K562 (cell line): ENCODE data around the gene PODXL. TPM values are rescaled to one million over a fixed set of nuclear protein-coding genes. Genes with fewer than 3 reads are reported as not detected.
A peak's percentile ranks its signal among the peaks of the same experiment; 100 is the strongest.

Source experiments
- BHLHE40 ChIP-seq: IDR thresholded peaks from 2 replicates; pipeline ENCODE4 v1.6.1; 2011; ENCODE audit warnings: low read length, improper control_type of control experiment
- ETV5 ChIP-seq: sonication (generic); formaldehyde crosslinking; IDR thresholded peaks from 2 replicates; pipeline ENCODE4 v1.4.0; 2020; ENCODE audit warnings: low read depth, mild to moderate bottlenecking, missing genetic modification reagents
- EZH2 ChIP-seq: IDR thresholded peaks from 2 replicates; pipeline ENCODE4 v1.6.1; 2012; ENCODE audit warnings: low read depth, mild to moderate bottlenecking, inconsistent platforms, low read length, borderline replicate concordance
- HDGF ChIP-seq: fragments of 450-650 bp; IDR thresholded peaks from 2 replicates; pipeline ENCODE4 v1.6.1; 2016
- LEF1 ChIP-seq: fragments of 450-650 bp; IDR thresholded peaks from 2 replicates; pipeline ENCODE4 v1.6.1; 2016; ENCODE audit warnings: mild to moderate bottlenecking
- NFRKB ChIP-seq: fragments of 450-650 bp; IDR thresholded peaks from 2 replicates; pipeline ENCODE4 v1.6.1; 2016; ENCODE audit warnings: low read depth
- SMARCA4 ChIP-seq: fragments of 450-650 bp; IDR thresholded peaks from 2 replicates; pipeline ENCODE4 v1.6.1; 2016
- TBL1XR1 ChIP-seq, 2 experiments: IDR thresholded peaks; 2 replicates each; pipeline ENCODE4 v1.6.1; 2012; ENCODE audit warnings: improper control_type of control experiment in 2 of 2, low read length in 2 of 2, mild to moderate bottlenecking in 1 of 2
- TSC22D4 ChIP-seq: fragments of 450-650 bp; IDR thresholded peaks from 2 replicates; pipeline ENCODE4 v1.6.1; 2016; ENCODE audit warnings: missing genetic modification characterization, missing biosample characterization, control low read depth
- ZC3H4 ChIP-seq: sonication (generic); formaldehyde crosslinking; IDR thresholded peaks from 2 replicates; pipeline ENCODE4 v1.9.0; 2021; ENCODE audit warnings: missing genetic modification reagents, borderline replicate concordance
- ZNF239 ChIP-seq: fragments of 250-450 bp; sonication (Bioruptor Pico); IDR thresholded peaks from 2 replicates; pipeline ENCODE4 v1.4.0; 2020; ENCODE audit warnings: mild to moderate bottlenecking
- ZNF253 ChIP-seq: fragments of 250-450 bp; sonication (Bioruptor Pico); conservative IDR thresholded peaks from 2 replicates; pipeline ENCODE4 v1.6.1; 2021; ENCODE audit warnings: mild to moderate bottlenecking
- ZNF766 ChIP-seq: fragments of 200-800 bp; sonication (Bioruptor generic); conservative IDR thresholded peaks from 2 replicates; pipeline ENCODE4 v1.6.1; 2016; ENCODE audit warnings: missing genetic modification characterization, missing compliant biosample characterization
- ZNF79 ChIP-seq: fragments of 250-450 bp; sonication (Bioruptor Pico); IDR thresholded peaks from 2 replicates; pipeline ENCODE4 v1.4.0; 2020; ENCODE audit warnings: low read depth, mild to moderate bottlenecking, moderate library complexity
- polyA plus RNA-seq, 8 experiments: library from polyadenylated mRNA; depleted of rRNA in 4 of 8; stranded (reverse) in 5 of 8; unstranded in 3 of 8; fragments of >200 nt; fragmentation: Nextera tagmentation in 2 of 8; fragmentation: Illumina TruSeq in 1 of 8; extraction: Ambion mirVana in 2 of 8; extraction: Trizol in 1 of 8; gene quantifications; 2 replicates each; pipeline versions ENCODE4 v1.2.1 to v1.2.3, GENCODE V29; 2011 to 2014; ENCODE audit warnings: inconsistent platforms in 1 of 8, missing spikeins in 1 of 8
- total RNA-seq, 7 experiments: library from RNA; depleted of rRNA in 6 of 7; stranded (reverse); fragments of >200 nt in 6 of 7; fragmentation: Illumina TruSeq in 2 of 7; extraction: Trizol in 2 of 7; gene quantifications; 2 replicates each; pipeline versions ENCODE4 v1.2.1 to v1.2.3, GENCODE V29; 2011 to 2021; ENCODE audit warnings: low replicate concordance in 1 of 7
- TF ChIP-seq, protein P1 (sequence below): fragments of 450-650 bp; formaldehyde crosslinking; IDR thresholded peaks from 2 replicates; pipeline ENCODE4 v1.4.0; 2020; ENCODE audit warnings: mild to moderate bottlenecking, moderate library complexity
- TF ChIP-seq, protein P2 (sequence below): sonication (generic); formaldehyde crosslinking; IDR thresholded peaks from 2 replicates; pipeline ENCODE4 v1.5.0; 2020; ENCODE audit warnings: missing genetic modification reagents
- TF ChIP-seq, protein P3 (sequence below): sonication (generic); formaldehyde crosslinking; IDR thresholded peaks from 2 replicates; pipeline ENCODE4 v1.8.0; 2022; ENCODE audit warnings: mild to moderate bottlenecking, missing genetic modification reagents
- TF ChIP-seq, protein P4 (sequence below): fragments of 250-450 bp; sonication (Bioruptor Pico); IDR thresholded peaks from 2 replicates; pipeline ENCODE4 v1.8.0; 2022; ENCODE audit warnings: inconsistent platforms
- TF ChIP-seq, protein P5 (sequence below): sonication (generic); formaldehyde crosslinking; IDR thresholded peaks from 2 replicates; pipeline ENCODE4 v1.8.1; 2023; ENCODE audit warnings: mild to moderate bottlenecking, missing genetic modification reagents

PODXL gene
- total and polyA plus RNA-seq, 9 of the 15 experiments (the other 6 are each of a cell fraction or from before 2014, with no cell fraction given), result 0.01 to 0.73 (median 0.07) TPM

DNA sequence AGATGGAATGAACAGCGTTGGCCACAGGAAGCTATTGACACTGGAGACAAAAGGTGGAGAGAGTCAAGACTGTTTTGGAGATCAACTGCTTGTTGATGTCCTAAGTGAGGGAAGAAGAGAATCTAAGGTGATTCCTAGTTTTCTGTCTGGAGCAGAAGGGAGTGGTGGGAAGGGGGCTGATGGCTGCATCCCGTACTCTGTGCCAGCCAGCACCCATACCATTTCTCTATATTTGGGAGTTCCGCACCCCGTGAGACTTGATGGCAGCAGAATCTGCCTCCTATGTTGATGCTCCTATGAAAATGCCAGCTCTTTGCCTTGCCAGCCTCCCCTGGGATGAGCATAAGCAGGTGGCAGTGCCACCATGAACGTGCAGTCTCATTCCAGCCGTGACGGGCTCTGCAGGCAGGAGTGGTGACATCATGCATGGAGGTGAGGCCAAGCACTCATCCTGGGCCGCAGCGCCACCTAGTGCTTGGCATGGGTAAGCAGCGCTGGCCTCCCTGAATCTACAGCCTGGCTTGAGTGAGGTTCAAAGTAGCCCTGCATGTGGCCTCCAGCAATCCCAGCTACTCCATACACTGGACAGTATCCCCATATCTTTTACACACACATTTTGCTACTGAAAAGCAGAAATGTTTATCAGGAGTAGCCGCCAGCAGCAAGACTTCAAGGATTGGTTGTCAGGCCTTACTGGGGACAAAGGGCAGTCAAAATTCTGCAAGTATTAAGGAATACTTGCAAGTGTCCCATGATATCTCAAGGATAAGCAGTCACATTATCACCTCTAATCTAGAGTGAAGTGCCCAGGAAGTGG lies 43.0 kb downstream of the PODXL start (continued):
- TF ChIP-seq, protein P1, sequence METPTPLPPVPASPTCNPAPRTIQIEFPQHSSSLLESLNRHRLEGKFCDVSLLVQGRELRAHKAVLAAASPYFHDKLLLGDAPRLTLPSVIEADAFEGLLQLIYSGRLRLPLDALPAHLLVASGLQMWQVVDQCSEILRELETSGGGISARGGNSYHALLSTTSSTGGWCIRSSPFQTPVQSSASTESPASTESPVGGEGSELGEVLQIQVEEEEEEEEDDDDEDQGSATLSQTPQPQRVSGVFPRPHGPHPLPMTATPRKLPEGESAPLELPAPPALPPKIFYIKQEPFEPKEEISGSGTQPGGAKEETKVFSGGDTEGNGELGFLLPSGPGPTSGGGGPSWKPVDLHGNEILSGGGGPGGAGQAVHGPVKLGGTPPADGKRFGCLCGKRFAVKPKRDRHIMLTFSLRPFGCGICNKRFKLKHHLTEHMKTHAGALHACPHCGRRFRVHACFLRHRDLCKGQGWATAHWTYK (CRISPR knock-in tag), result no peak
- TF ChIP-seq, protein P2, sequence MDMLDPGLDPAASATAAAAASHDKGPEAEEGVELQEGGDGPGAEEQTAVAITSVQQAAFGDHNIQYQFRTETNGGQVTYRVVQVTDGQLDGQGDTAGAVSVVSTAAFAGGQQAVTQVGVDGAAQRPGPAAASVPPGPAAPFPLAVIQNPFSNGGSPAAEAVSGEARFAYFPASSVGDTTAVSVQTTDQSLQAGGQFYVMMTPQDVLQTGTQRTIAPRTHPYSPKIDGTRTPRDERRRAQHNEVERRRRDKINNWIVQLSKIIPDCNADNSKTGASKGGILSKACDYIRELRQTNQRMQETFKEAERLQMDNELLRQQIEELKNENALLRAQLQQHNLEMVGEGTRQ, result no peak
- TF ChIP-seq ETV5 (CRISPR knock-in tag), result no peak
- TF ChIP-seq, protein P3, sequence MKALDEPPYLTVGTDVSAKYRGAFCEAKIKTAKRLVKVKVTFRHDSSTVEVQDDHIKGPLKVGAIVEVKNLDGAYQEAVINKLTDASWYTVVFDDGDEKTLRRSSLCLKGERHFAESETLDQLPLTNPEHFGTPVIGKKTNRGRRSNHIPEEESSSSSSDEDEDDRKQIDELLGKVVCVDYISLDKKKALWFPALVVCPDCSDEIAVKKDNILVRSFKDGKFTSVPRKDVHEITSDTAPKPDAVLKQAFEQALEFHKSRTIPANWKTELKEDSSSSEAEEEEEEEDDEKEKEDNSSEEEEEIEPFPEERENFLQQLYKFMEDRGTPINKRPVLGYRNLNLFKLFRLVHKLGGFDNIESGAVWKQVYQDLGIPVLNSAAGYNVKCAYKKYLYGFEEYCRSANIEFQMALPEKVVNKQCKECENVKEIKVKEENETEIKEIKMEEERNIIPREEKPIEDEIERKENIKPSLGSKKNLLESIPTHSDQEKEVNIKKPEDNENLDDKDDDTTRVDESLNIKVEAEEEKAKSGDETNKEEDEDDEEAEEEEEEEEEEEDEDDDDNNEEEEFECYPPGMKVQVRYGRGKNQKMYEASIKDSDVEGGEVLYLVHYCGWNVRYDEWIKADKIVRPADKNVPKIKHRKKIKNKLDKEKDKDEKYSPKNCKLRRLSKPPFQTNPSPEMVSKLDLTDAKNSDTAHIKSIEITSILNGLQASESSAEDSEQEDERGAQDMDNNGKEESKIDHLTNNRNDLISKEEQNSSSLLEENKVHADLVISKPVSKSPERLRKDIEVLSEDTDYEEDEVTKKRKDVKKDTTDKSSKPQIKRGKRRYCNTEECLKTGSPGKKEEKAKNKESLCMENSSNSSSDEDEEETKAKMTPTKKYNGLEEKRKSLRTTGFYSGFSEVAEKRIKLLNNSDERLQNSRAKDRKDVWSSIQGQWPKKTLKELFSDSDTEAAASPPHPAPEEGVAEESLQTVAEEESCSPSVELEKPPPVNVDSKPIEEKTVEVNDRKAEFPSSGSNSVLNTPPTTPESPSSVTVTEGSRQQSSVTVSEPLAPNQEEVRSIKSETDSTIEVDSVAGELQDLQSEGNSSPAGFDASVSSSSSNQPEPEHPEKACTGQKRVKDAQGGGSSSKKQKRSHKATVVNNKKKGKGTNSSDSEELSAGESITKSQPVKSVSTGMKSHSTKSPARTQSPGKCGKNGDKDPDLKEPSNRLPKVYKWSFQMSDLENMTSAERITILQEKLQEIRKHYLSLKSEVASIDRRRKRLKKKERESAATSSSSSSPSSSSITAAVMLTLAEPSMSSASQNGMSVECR (CRISPR knock-in tag), result no peak
- TF ChIP-seq, protein P4, sequence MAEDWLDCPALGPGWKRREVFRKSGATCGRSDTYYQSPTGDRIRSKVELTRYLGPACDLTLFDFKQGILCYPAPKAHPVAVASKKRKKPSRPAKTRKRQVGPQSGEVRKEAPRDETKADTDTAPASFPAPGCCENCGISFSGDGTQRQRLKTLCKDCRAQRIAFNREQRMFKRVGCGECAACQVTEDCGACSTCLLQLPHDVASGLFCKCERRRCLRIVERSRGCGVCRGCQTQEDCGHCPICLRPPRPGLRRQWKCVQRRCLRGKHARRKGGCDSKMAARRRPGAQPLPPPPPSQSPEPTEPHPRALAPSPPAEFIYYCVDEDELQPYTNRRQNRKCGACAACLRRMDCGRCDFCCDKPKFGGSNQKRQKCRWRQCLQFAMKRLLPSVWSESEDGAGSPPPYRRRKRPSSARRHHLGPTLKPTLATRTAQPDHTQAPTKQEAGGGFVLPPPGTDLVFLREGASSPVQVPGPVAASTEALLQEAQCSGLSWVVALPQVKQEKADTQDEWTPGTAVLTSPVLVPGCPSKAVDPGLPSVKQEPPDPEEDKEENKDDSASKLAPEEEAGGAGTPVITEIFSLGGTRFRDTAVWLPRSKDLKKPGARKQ, result no peak
- no peak for TF ChIP-seq TSC22D4 (tag)
- TF ChIP-seq EZH2, result no peak
- TF ChIP-seq ZC3H4 (CRISPR knock-in tag), result no peak
- TF ChIP-seq SMARCA4, result no peak
- no peak for TF ChIP-seq ZNF79 (CRISPR knock-in tag)
- TF ChIP-seq LEF1, result no peak
- no peak for TF ChIP-seq ZNF766
- TF ChIP-seq, protein P5, sequence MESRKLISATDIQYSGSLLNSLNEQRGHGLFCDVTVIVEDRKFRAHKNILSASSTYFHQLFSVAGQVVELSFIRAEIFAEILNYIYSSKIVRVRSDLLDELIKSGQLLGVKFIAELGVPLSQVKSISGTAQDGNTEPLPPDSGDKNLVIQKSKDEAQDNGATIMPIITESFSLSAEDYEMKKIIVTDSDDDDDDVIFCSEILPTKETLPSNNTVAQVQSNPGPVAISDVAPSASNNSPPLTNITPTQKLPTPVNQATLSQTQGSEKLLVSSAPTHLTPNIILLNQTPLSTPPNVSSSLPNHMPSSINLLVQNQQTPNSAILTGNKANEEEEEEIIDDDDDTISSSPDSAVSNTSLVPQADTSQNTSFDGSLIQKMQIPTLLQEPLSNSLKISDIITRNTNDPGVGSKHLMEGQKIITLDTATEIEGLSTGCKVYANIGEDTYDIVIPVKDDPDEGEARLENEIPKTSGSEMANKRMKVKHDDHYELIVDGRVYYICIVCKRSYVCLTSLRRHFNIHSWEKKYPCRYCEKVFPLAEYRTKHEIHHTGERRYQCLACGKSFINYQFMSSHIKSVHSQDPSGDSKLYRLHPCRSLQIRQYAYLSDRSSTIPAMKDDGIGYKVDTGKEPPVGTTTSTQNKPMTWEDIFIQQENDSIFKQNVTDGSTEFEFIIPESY (CRISPR knock-in tag), result no peak
- no peak for TF ChIP-seq NFRKB
- TF ChIP-seq ZNF239 (CRISPR knock-in tag), result no peak
- TF ChIP-seq BHLHE40, result peak; percentile 78
- no peak for TF ChIP-seq HDGF
- no peak for TF ChIP-seq TBL1XR1 (IDR thresholded peaks at IDR 0.05; ENCODE audit: low read length in 2 of 2)
- no peak for TF ChIP-seq ZNF253 (CRISPR knock-in tag)
